ENCODE results near the gene UQCRH. TPM values are rescaled to one million over a fixed set of nuclear protein-coding genes. Genes with fewer than 3 reads are reported as not detected.

The UQCRH gene
- total and polyA plus RNA-seq, 2 of the 13 experiments (the other 11 are each of a cell fraction or from before 2014, with no cell fraction given) = 548 to 556 TPM

DNA sequence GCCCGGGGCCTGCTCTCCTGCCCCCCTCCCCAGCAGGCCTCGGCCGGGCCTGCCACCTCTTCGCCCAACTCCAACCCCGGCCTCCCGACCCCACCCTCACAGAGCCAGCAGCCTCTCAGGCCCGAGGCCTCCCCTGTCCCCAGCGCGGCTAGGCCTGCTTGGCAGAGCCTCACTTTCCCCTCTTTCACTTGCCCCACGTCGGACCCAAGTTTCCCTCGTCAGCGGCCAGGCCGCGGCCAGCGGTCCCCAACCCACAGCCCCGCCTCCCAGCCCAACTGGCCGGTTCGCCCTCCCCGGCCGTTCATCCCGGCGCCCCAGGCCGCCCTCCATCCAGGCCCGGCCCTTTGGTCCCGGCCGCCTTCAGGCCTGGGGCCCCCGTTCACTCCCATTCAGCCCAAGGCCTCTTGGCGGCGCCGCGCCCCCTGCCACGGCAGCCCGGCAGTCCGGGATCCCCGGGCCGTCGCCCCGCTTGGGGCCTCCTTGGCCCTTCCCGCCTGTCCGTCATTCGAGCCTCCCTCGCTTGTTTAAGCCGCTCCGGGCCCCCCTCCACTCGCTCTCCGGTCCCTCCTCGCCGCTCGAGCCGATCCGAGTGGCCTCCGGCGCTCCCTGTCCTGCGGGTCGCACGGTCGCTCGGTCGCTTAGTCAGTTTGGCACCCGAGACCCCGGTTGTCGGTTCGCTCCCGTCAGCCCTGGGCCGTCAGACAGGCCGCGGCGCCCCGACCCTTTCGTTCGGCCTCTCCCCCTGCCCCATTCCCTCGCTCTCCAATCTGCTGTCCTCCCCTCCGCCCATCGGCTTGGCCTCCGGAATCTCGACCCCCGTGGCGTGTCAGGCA, 1.5 kb upstream of the UQCRH start (continued):
- TF ChIP-seq, protein P1, sequence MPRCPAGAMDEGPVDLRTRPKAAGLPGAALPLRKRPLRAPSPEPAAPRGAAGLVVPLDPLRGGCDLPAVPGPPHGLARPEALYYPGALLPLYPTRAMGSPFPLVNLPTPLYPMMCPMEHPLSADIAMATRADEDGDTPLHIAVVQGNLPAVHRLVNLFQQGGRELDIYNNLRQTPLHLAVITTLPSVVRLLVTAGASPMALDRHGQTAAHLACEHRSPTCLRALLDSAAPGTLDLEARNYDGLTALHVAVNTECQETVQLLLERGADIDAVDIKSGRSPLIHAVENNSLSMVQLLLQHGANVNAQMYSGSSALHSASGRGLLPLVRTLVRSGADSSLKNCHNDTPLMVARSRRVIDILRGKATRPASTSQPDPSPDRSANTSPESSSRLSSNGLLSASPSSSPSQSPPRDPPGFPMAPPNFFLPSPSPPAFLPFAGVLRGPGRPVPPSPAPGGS (CRISPR knock-in tag; IDR thresholded peaks at IDR 0.05) = peak; percentile 3; the same call in 1 of the 2 replicates
- peak; percentile 48; the same call in 1 of the 2 replicates for TF ChIP-seq ISL2 (CRISPR knock-in tag; IDR thresholded peaks at IDR 0.05)
- TF ChIP-seq ZNF343 (CRISPR knock-in tag; IDR thresholded peaks at IDR 0.05) = no peak
- TF ChIP-seq, protein P2, sequence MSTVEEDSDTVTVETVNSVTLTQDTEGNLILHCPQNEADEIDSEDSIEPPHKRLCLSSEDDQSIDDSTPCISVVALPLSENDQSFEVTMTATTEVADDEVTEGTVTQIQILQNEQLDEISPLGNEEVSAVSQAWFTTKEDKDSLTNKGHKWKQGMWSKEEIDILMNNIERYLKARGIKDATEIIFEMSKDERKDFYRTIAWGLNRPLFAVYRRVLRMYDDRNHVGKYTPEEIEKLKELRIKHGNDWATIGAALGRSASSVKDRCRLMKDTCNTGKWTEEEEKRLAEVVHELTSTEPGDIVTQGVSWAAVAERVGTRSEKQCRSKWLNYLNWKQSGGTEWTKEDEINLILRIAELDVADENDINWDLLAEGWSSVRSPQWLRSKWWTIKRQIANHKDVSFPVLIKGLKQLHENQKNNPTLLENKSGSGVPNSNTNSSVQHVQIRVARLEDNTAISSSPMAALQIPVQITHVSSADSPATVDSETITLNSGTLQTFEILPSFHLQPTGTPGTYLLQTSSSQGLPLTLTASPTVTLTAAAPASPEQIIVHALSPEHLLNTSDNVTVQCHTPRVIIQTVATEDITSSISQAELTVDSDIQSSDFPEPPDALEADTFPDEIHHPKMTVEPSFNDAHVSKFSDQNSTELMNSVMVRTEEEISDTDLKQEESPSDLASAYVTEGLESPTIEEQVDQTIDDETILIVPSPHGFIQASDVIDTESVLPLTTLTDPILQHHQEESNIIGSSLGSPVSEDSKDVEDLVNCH (CRISPR knock-in tag; IDR thresholded peaks at IDR 0.05) = no peak
- TF ChIP-seq SALL2 (CRISPR knock-in tag; IDR thresholded peaks at IDR 0.05) = 0 out of 2 replicates have a peak, but pooled peaks have one; percentile 16
- no peak for TF ChIP-seq CC2D1A (CRISPR knock-in tag; IDR thresholded peaks at IDR 0.05)
- TF ChIP-seq ZSCAN22 (CRISPR knock-in tag; IDR thresholded peaks at IDR 0.05) = 0 out of 2 replicates have a peak, but pooled peaks have one; percentile 58
- TF ChIP-seq ZSCAN20 (CRISPR knock-in tag; IDR thresholded peaks at IDR 0.05; ENCODE audit: borderline replicate concordance) = 0 out of 2 replicates have a peak, but pooled peaks have one; percentile 42
- no peak for TF ChIP-seq ZNF280D (CRISPR knock-in tag; IDR thresholded peaks at IDR 0.05)
- TF ChIP-seq ZNF770 (CRISPR knock-in tag; IDR thresholded peaks at IDR 0.05) = peak; percentile 26; the same call in 1 of the 2 replicates
- 0 out of 2 replicates have a peak, but pooled peaks have one; percentile 11 for TF ChIP-seq ATF2 (CRISPR knock-in tag; IDR thresholded peaks at IDR 0.05)
- no peak; the same call in none of the 2 replicates for TF ChIP-seq BRD4 (CRISPR knock-in tag; IDR thresholded peaks at IDR 0.05)
- TF ChIP-seq ZNF18 (CRISPR knock-in tag; IDR thresholded peaks at IDR 0.05; ENCODE audit: insufficient replicate concordance) = no peak

Data from HepG2 (cell line).